Measurements from ENCODE around the gene FCGR2B.
A peak's percentile ranks its signal among the peaks of the same experiment; 100 is the strongest.
"Not testable (repeated sequence)": the region's sequence is repeated elsewhere in the genome, so short reads cannot be mapped to it uniquely, and the experiment has no call there.

The FCGR2B gene
- total RNA-seq: 0.17 to 0.35 (median 0.19) reads per million in 3 donors

- not testable (repeated sequence) for DNase-seq; H3K9me3 ChIP-seq (ENCODE audit: control insufficient read depth, low read length); H3K27ac ChIP-seq (ENCODE audit: insufficient read depth, low read length, poor library complexity, severe bottlenecking); H3K27me3 ChIP-seq (replicated peaks; ENCODE audit: control insufficient read depth, insufficient read depth, low read length, poor library complexity, severe bottlenecking); H3K4me3 ChIP-seq (ENCODE audit: insufficient read depth, low read depth, low read length, poor library complexity, severe bottlenecking); H3K36me3 ChIP-seq (ENCODE audit: control insufficient read depth, insufficient read depth, low read length); H3K4me1 ChIP-seq (ENCODE audit: control insufficient read depth, insufficient read depth, low read length, poor library complexity, severe bottlenecking)
Observed at GRCh38 chr1:161662684-161663339, at the start of gene FCGR2B. FCGR2B (plus strand) TSS chr1:161663143; CDS start chr1:161663242, 99 bp downstream.

DNA sequence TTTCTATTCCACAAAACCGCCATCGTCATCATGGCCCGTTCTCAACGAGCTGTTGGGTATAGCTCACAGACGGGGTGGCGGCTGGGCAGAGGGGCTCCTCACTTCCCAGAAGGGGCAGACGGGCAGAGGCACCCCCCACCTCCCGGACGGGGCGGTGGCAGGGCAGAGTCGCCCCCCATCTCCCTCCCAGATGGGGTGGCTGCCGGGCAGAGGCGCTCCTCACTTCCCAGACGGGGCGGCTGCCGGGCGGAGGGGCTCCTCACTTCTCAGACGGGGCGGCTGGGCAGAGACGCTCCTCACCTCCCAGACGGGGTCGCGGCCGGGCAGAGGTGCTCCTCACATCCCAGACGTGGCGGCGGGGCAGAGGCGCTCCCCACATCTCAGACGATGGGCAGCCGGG lies 46.5 kb upstream of the FCGR2B start:
- not testable (repeated sequence) for H3K4me1 ChIP-seq (ENCODE audit: control insufficient read depth, insufficient read depth, low read length, poor library complexity, severe bottlenecking); H3K27ac ChIP-seq (ENCODE audit: insufficient read depth, low read length, poor library complexity, severe bottlenecking); H3K4me3 ChIP-seq (ENCODE audit: insufficient read depth, low read depth, low read length, poor library complexity, severe bottlenecking); H3K36me3 ChIP-seq (ENCODE audit: control insufficient read depth, insufficient read depth, low read length); H3K9me3 ChIP-seq (ENCODE audit: control insufficient read depth, low read length); H3K27me3 ChIP-seq (replicated peaks; ENCODE audit: control insufficient read depth, insufficient read depth, low read length, poor library complexity, severe bottlenecking); DNase-seq

DNA sequence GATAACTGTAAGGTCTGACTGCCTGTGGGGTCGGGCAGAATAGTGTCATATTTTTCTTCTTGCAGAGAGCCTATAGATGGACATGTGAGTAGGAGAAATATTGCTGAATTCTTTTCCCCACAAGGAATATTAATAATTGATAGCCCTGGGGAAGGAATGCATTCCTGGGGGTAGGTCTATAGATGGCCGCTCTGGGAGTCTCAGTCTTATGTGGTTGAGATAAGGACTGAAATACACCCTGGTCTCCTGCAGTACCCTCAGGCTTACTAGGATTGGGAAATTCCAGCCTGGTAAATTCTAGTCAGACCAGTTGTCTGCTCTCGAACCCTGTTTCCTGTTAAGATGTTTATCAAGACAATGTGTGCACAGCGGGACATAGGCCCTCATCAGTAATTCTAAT lies 44.4 kb upstream of the FCGR2B start:
- H3K4me1 ChIP-seq (ENCODE audit: control insufficient read depth, insufficient read depth, low read length, poor library complexity, severe bottlenecking); H3K27me3 ChIP-seq (replicated peaks; ENCODE audit: control insufficient read depth, insufficient read depth, low read length, poor library complexity, severe bottlenecking); H3K36me3 ChIP-seq (ENCODE audit: control insufficient read depth, insufficient read depth, low read length); DNase-seq; H3K9me3 ChIP-seq (ENCODE audit: control insufficient read depth, low read length); H3K27ac ChIP-seq (ENCODE audit: insufficient read depth, low read length, poor library complexity, severe bottlenecking); H3K4me3 ChIP-seq (ENCODE audit: insufficient read depth, low read depth, low read length, poor library complexity, severe bottlenecking): not testable (repeated sequence)

GRCh38 chr1:161620399-161620798 lies 42.5 kb upstream of the FCGR2B start:
- not testable (repeated sequence) for H3K27me3 ChIP-seq (replicated peaks; ENCODE audit: control insufficient read depth, insufficient read depth, low read length, poor library complexity, severe bottlenecking); H3K27ac ChIP-seq (ENCODE audit: insufficient read depth, low read length, poor library complexity, severe bottlenecking); DNase-seq; H3K4me3 ChIP-seq (ENCODE audit: insufficient read depth, low read depth, low read length, poor library complexity, severe bottlenecking); H3K36me3 ChIP-seq (ENCODE audit: control insufficient read depth, insufficient read depth, low read length); H3K9me3 ChIP-seq (ENCODE audit: control insufficient read depth, low read length); H3K4me1 ChIP-seq (ENCODE audit: control insufficient read depth, insufficient read depth, low read length, poor library complexity, severe bottlenecking)

DNA sequence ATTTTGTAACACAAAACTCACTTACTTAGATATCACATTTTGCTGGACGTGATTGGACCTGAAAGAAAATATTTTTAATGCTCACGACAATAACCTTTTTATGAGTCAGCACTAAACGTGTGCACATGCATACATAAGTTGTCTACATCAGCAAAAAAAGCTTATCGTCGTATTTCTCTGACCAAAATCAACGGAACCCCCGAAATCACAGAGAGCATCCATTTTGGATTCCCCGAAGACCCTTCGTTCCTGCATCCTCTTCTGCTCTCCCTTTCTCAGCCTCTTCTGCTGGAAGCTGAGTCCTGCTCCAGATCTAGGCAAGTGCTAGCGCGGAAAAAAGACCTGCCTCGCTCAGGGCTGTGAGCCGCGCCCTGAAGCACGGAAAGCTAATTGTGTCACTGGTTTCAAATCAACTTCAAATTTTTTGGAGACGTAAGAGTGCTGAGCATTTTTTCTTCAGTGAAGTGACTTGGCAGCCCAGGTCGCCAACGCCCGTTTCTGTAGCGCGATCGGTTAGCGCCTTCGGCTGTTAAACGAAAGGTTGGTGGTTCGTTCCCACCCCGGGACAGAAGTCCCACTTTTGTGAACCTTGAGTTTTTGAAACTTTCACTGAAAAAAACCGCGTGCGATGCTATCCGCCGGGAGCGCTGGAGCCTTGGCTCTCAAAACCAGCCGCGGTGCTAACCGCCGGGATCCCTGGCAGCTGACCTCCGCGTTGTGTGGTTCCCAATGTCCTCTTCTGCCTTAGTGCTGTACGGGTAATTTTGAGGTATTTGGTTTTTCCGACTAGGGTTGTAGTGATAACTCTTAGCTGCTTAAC lies 41.6 kb upstream of the FCGR2B start:
- peak overlapping the region; percentile 36 for H3K27ac ChIP-seq (ENCODE audit: insufficient read depth, low read length, poor library complexity, severe bottlenecking)

GRCh38 chr1:161622054-161622453 lies 40.9 kb upstream of the FCGR2B start:
- not testable (repeated sequence) for H3K4me3 ChIP-seq (ENCODE audit: insufficient read depth, low read depth, low read length, poor library complexity, severe bottlenecking); H3K36me3 ChIP-seq (ENCODE audit: control insufficient read depth, insufficient read depth, low read length); H3K9me3 ChIP-seq (ENCODE audit: control insufficient read depth, low read length); DNase-seq; H3K4me1 ChIP-seq (ENCODE audit: control insufficient read depth, insufficient read depth, low read length, poor library complexity, severe bottlenecking); H3K27ac ChIP-seq (ENCODE audit: insufficient read depth, low read length, poor library complexity, severe bottlenecking); H3K27me3 ChIP-seq (replicated peaks; ENCODE audit: control insufficient read depth, insufficient read depth, low read length, poor library complexity, severe bottlenecking)

More for the DNA sequence above, 41.6 kb upstream of the FCGR2B start:
- not testable (repeated sequence) for H3K4me1 ChIP-seq (ENCODE audit: control insufficient read depth, insufficient read depth, low read length, poor library complexity, severe bottlenecking); H3K27me3 ChIP-seq (replicated peaks; ENCODE audit: control insufficient read depth, insufficient read depth, low read length, poor library complexity, severe bottlenecking); H3K36me3 ChIP-seq (ENCODE audit: control insufficient read depth, insufficient read depth, low read length); H3K9me3 ChIP-seq (ENCODE audit: control insufficient read depth, low read length)
- peak overlapping the region; percentile 68 for H3K4me3 ChIP-seq (ENCODE audit: insufficient read depth, low read depth, low read length, poor library complexity, severe bottlenecking)
- DNase-seq: peak; percentile 67 to 73 (median 69)

GRCh38 chr1:161623401-161624051 lies 39.4 kb upstream of the FCGR2B start:
- not testable (repeated sequence) for H3K9me3 ChIP-seq (ENCODE audit: control insufficient read depth, low read length); H3K27ac ChIP-seq (ENCODE audit: insufficient read depth, low read length, poor library complexity, severe bottlenecking); H3K4me3 ChIP-seq (ENCODE audit: insufficient read depth, low read depth, low read length, poor library complexity, severe bottlenecking); H3K36me3 ChIP-seq (ENCODE audit: control insufficient read depth, insufficient read depth, low read length); H3K27me3 ChIP-seq (replicated peaks; ENCODE audit: control insufficient read depth, insufficient read depth, low read length, poor library complexity, severe bottlenecking); H3K4me1 ChIP-seq (ENCODE audit: control insufficient read depth, insufficient read depth, low read length, poor library complexity, severe bottlenecking); DNase-seq

- H3K27ac ChIP-seq (ENCODE audit: insufficient read depth, low read length, poor library complexity, severe bottlenecking); H3K9me3 ChIP-seq (ENCODE audit: control insufficient read depth, low read length); H3K4me1 ChIP-seq (ENCODE audit: control insufficient read depth, insufficient read depth, low read length, poor library complexity, severe bottlenecking); H3K27me3 ChIP-seq (replicated peaks; ENCODE audit: control insufficient read depth, insufficient read depth, low read length, poor library complexity, severe bottlenecking); H3K4me3 ChIP-seq (ENCODE audit: insufficient read depth, low read depth, low read length, poor library complexity, severe bottlenecking); DNase-seq; H3K36me3 ChIP-seq (ENCODE audit: control insufficient read depth, insufficient read depth, low read length): not testable (repeated sequence)
Observed at GRCh38 chr1:161624605-161625004, 38.3 kb upstream of the FCGR2B start.

DNA sequence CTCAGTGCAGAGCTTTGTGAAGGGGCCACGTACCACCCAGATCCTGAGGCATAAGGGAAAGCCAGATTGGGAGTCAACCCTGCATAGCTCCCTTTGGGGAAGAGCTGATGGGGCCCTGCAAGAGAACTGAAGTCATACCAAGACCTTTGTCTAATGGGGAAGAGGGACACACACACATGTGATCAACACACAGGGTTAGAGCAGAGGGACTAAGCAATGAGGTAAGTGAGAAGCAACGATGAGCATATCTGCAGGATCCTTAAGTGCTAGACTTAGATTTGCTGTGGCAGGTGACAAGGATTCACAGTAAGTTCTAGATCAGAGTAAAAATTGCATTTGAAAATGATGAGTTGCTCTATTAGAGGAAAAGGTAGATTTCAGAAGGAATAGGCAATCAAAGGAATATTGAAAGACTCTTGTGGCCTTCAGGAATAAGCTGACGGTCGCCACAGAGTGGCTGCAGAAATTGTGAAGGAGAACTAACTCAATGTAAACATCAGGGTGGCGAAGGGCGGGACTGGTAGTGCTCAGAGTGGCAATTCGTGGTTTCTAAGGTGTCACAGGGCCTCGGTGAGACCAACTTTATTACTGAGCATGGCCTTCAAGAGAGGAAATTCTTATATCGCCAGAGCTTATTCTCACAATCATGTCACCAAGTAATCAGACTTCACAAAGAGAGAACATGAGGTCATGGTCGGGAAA lies 36.3 kb upstream of the FCGR2B start:
- H3K27ac ChIP-seq (ENCODE audit: insufficient read depth, low read length, poor library complexity, severe bottlenecking); H3K27me3 ChIP-seq (replicated peaks; ENCODE audit: control insufficient read depth, insufficient read depth, low read length, poor library complexity, severe bottlenecking); H3K36me3 ChIP-seq (ENCODE audit: control insufficient read depth, insufficient read depth, low read length); H3K9me3 ChIP-seq (ENCODE audit: control insufficient read depth, low read length); H3K4me3 ChIP-seq (ENCODE audit: insufficient read depth, low read depth, low read length, poor library complexity, severe bottlenecking); H3K4me1 ChIP-seq (ENCODE audit: control insufficient read depth, insufficient read depth, low read length, poor library complexity, severe bottlenecking); DNase-seq: not testable (repeated sequence)

Measured in effector memory CD4-positive, alpha-beta T cell (primary cell).